HCT116 (cell line): ENCODE data around the gene STK32B. TPM values are rescaled to one million over a fixed set of nuclear protein-coding genes. Genes with fewer than 3 reads are reported as not detected.

Experiments used
- ATAC-seq: fragments of 200-7000 bp; cut with Tn5 transposase; 2 replicates; pipeline ENCODE4 v1.9.1; 2020; ENCODE audit warnings: mild to moderate bottlenecking, moderate library complexity
- BruUV-seq: library from RNA; stranded (reverse); fragments of 400-500 nt; replicated peaks from 2 replicates; lab custom pipeline; 2021; lab: Mats Ljungman, UMichigan
- CTCF ChIA-PET: fragments of 300-600 bp; sonication (Branson Sonifier 250); formaldehyde crosslinking; loops from one replicate; lab custom pipeline; 2021; ENCODE audit warnings: antibody characterized with exemption; lab: Charles Lee
- POLR2A ChIA-PET: fragments of 300-600, 350-600 bp; sonication (Branson Sonifier 250); formaldehyde crosslinking; loops from one replicate; lab custom pipeline; 2021; ENCODE audit warnings: antibody characterized with exemption; lab: Charles Lee
- RAD21 ChIA-PET, 2 experiments: fragments of 300-600 bp; sonication (Branson Sonifier 250); formaldehyde crosslinking; loops; one replicate each; lab custom pipeline; 2023; ENCODE audit warnings: low total read pairs in 2 of 2; ENCODE audit not compliant: uncharacterized antibody in 2 of 2, unreplicated experiment in 2 of 2, low non-redundant PET in 1 of 2; lab: Charles Lee
- DNase-seq: peaks from one replicate; pipeline ENCODE4 v3.0.0-alpha.2; 2010; ENCODE audit warnings: low read depth, low spot score
- H2AFZ ChIP-seq: fragments of 200-600 bp; shearing (Covaris generic), sonication (generic); 2 replicates; pipeline ENCODE4 v1.6.1; 2017; ENCODE audit warnings: low read depth, mixed run types, mixed read lengths, antibody characterized with exemption, low read length; ENCODE audit not compliant: poor library complexity, severe bottlenecking
- H3K27ac ChIP-seq: 2 replicates; pipeline ENCODE4 v1.5.1; 2012; ENCODE audit warnings: low read depth, low read length
- H3K27me3 ChIP-seq: fragments of 200-600 bp; sonication (generic); 2 replicates; pipeline ENCODE4 v1.6.1; 2016; ENCODE audit warnings: mixed run types, low read length, mixed read lengths; ENCODE audit not compliant: insufficient read depth
- H3K36me3 ChIP-seq, 2 experiments: fragments of 200-500 bp in 1 of 2; fragments of 200-600 bp in 1 of 2; sonication (Bioruptor generic) in 1 of 2; sonication (generic) in 1 of 2; 2 replicates each; pipeline versions ENCODE4 v1.5.1 to v1.6.1; 2014 to 2016; ENCODE audit warnings: low read length in 2 of 2, inconsistent platforms in 1 of 2, mixed read lengths in 1 of 2, mixed run types in 1 of 2; ENCODE audit not compliant: insufficient read depth in 2 of 2, control insufficient read depth in 1 of 2
- H3K4me1 ChIP-seq, 2 experiments: fragments of 200-600 bp in 1 of 2; sonication (generic) in 1 of 2; 2 replicates each; pipeline versions ENCODE4 v1.5.1 to v1.6.1; 2012 to 2017; ENCODE audit warnings: low read length in 2 of 2, inconsistent platforms in 1 of 2, mild to moderate bottlenecking in 1 of 2, mixed read lengths in 1 of 2, mixed run types in 1 of 2, moderate library complexity in 1 of 2; ENCODE audit not compliant: insufficient read depth in 2 of 2, control insufficient read depth in 1 of 2
- H3K4me2 ChIP-seq: fragments of 200-600 bp; sonication (generic); 2 replicates; pipeline ENCODE4 v1.6.1; 2017; ENCODE audit warnings: mixed run types, low read length, mixed read lengths
- H3K4me3 ChIP-seq, 2 experiments: fragments of 200-600 bp in 1 of 2; sonication (generic) in 1 of 2; replicated peaks in 1 of 2; 2 replicates each; pipeline ENCODE4 v1.5.1; 2011 to 2016; ENCODE audit warnings: low read length in 2 of 2, control low read depth in 1 of 2, low read depth in 1 of 2, mild to moderate bottlenecking in 1 of 2, mixed read lengths in 1 of 2, mixed run types in 1 of 2
- H3K79me2 ChIP-seq: fragments of 200-600 bp; sonication (generic); 2 replicates; pipeline ENCODE4 v1.6.1; 2017; ENCODE audit warnings: mild to moderate bottlenecking, mixed run types, low read length, moderate library complexity, mixed read lengths; ENCODE audit not compliant: insufficient read depth
- H3K9ac ChIP-seq: fragments of 200-600 bp; sonication (generic); 2 replicates; pipeline ENCODE4 v1.6.1; 2016; ENCODE audit warnings: low read length, mixed read lengths
- H3K9me2 ChIP-seq: fragments of 200-600 bp; sonication (generic), shearing (Covaris generic); 2 replicates; pipeline ENCODE4 v1.6.1; 2017; ENCODE audit warnings: mixed run types, mild to moderate bottlenecking, moderate library complexity; ENCODE audit not compliant: insufficient read depth
- H3K9me3 ChIP-seq, 2 experiments: fragments of 200-500 bp in 1 of 2; fragments of 200-600 bp in 1 of 2; sonication (Bioruptor generic) in 1 of 2; sonication (generic) in 1 of 2; 2 replicates each; pipeline ENCODE4 v1.6.1; 2014 to 2017; ENCODE audit warnings: low read length in 2 of 2, mixed read lengths in 2 of 2, inconsistent platforms in 1 of 2, low read depth in 1 of 2, mild to moderate bottlenecking in 1 of 2, mixed run types in 1 of 2, moderate library complexity in 1 of 2; ENCODE audit not compliant: control insufficient read depth in 1 of 2, insufficient read depth in 1 of 2
- H4K20me1 ChIP-seq: fragments of 200-600 bp; sonication (generic), shearing (Covaris generic); 2 replicates; pipeline ENCODE4 v1.6.1; 2017; ENCODE audit warnings: mixed run types, mild to moderate bottlenecking, moderate library complexity; ENCODE audit not compliant: insufficient read depth
- CTCF ChIP-seq, 3 experiments: fragments of 200-600 bp in 1 of 3; sonication (generic) in 1 of 3; IDR thresholded peaks in 2 of 3; conservative IDR thresholded peaks in 1 of 3; 2 replicates each; pipeline ENCODE4 v1.5.1; 2012 to 2017; ENCODE audit warnings: low read depth in 2 of 3, low read length in 2 of 3, antibody characterized with exemption in 1 of 3, borderline replicate concordance in 1 of 3, control low read depth in 1 of 3, mild to moderate bottlenecking in 1 of 3, mixed read lengths in 1 of 3, mixed run types in 1 of 3, moderate library complexity in 1 of 3; ENCODE audit not compliant: insufficient read depth in 1 of 3
- ELF1 ChIP-seq: IDR thresholded peaks from 2 replicates; pipeline ENCODE4 v1.6.1; 2012; ENCODE audit warnings: low read depth, borderline replicate concordance
- EZH2 ChIP-seq: fragments of 200-600 bp; sonication (generic); IDR thresholded peaks from 2 replicates; pipeline ENCODE4 v1.6.1; 2017; ENCODE audit warnings: antibody characterized with exemption, mixed run types
- EZH2phosphoT487 ChIP-seq: fragments of 200-600 bp; IDR thresholded peaks from 2 replicates; pipeline ENCODE4 v1.6.1; 2018; ENCODE audit warnings: antibody characterized with exemption, borderline replicate concordance
- POLR2A ChIP-seq: IDR thresholded peaks from 2 replicates; pipeline ENCODE4 v1.7.0; 2011; ENCODE audit warnings: borderline replicate concordance; ENCODE audit not compliant: insufficient read depth, insufficient read length; ENCODE audit errors: extremely low read depth
- SP1 ChIP-seq: IDR thresholded peaks from 2 replicates; pipeline ENCODE4 v1.6.1; 2012; ENCODE audit warnings: low read depth
- SRF ChIP-seq: IDR thresholded peaks from 2 replicates; pipeline ENCODE4 v1.6.1; 2012; ENCODE audit warnings: low read depth
- TCF7L2 ChIP-seq: IDR thresholded peaks from 2 replicates; pipeline ENCODE4 v1.7.0; 2011; ENCODE audit warnings: borderline replicate concordance, inconsistent platforms; ENCODE audit not compliant: insufficient read depth, insufficient read length; ENCODE audit errors: extremely low read depth
- ZFX ChIP-seq: fragments of 450-650 bp; IDR thresholded peaks from 2 replicates; pipeline ENCODE4 v1.6.1; 2017
- intact Hi-C: fragments of 100-400 bp; cut with micrococcal nuclease; formaldehyde crosslinking; loops from 2 replicates; pipeline ENCODE4 v1.10.0; 2022
- total RNA-seq: library from RNA; stranded (reverse); gene quantifications from one replicate; pipeline ENCODE4 v1.2.1, GENCODE V29; 2021; ENCODE audit not compliant: unreplicated experiment

Gene STK32B
- total RNA-seq, 1 experiment from 2014 or later: not detected

- H3K36me3 ChIP-seq: no peaks in the 10 kb centered on the region
- POLR2A ChIA-PET: no interaction called here
Measured at GRCh38 chr4:5139141-5139540, 87.9 kb downstream of the STK32B start.

More at GRCh38 chr4:5139141-5139540, 87.9 kb downstream of the STK32B start:
- Histone ChIP-seq H3K4me3 (no peak overlapping the region), H3K27ac (no peak overlapping the region), H2AFZ (no peak overlapping the region), H3K4me1 (no peaks in the 10 kb centered on the region), H3K4me2 (no peak overlapping the region), H3K27me3 (peaks cover 50% of the 10 kb centered on the region), H4K20me1 (no peaks in the 10 kb centered on the region), H3K9me3 (no peaks in the 10 kb centered on the region), H3K9ac (no peak overlapping the region), H3K79me2 (no peaks in the 10 kb centered on the region), H3K9me2 (no peaks in the 10 kb centered on the region)
- ChIA-PET RAD21 (no interaction called here), CTCF (no interaction called here)
- BruUV-seq: no TSS peak
- ATAC-seq: no peak
- DNase-seq: no peak
- TF ChIP-seq CTCF (IDR thresholded peaks at IDR 0.05 in 2 of 3, conservative IDR thresholded peaks at IDR 0.05 in 1 of 3; ENCODE audit: borderline replicate concordance in 1 of 3, insufficient read depth in 1 of 3, low read depth in 2 of 3, low read length in 2 of 3) (no peak), EZH2 (no peak), POLR2A (no peak), SP1 (no peak), ELF1 (no peak), EZH2phosphoT487 (no peak), SRF (no peak), ZFX (no peak), TCF7L2 (no peak)
- intact Hi-C loops: no loop called here
